Osteocyte (in vitro differentiated cells): ENCODE results near the gene TMEM41A. TPM values are rescaled to one million over a fixed set of nuclear protein-coding genes. Genes with fewer than 3 reads are reported as not detected.

Experiments
- DNase-seq: peaks from one replicate; pipeline ENCODE4 v3.0.0; 2021; ENCODE audit warnings: mixed read lengths; ENCODE audit not compliant: unreplicated experiment; ENCODE audit errors: extremely low spot score
- H3K27ac Mint-ChIP-seq: one replicate; pipeline ENCODE4 v1.8.0; 2021; ENCODE audit warnings: mild to moderate bottlenecking, mixed read lengths; ENCODE audit not compliant: unreplicated experiment
- H3K27me3 Mint-ChIP-seq: one replicate; pipeline ENCODE4 v1.8.0; 2021; ENCODE audit warnings: mixed read lengths; ENCODE audit not compliant: unreplicated experiment
- H3K36me3 Mint-ChIP-seq: one replicate; pipeline ENCODE4 v1.8.0; 2021; ENCODE audit warnings: mixed read lengths; ENCODE audit not compliant: unreplicated experiment
- H3K4me1 Mint-ChIP-seq: one replicate; pipeline ENCODE4 v1.8.0; 2021; ENCODE audit warnings: mixed read lengths; ENCODE audit not compliant: unreplicated experiment
- H3K4me3 Mint-ChIP-seq: one replicate; pipeline ENCODE4 v1.8.0; 2021; ENCODE audit warnings: mild to moderate bottlenecking, moderate library complexity, mixed read lengths; ENCODE audit not compliant: unreplicated experiment
- H3K9me3 Mint-ChIP-seq: one replicate; pipeline ENCODE4 v1.8.0; 2021; ENCODE audit warnings: mixed read lengths; ENCODE audit not compliant: unreplicated experiment
- total RNA-seq: library from RNA; stranded (reverse); gene quantifications from 2 replicates; pipeline ENCODE4 v1.2.1, GENCODE V29; 2021
- TF ChIP-seq, protein P1 (sequence below): fragments of 200-600 bp; sonication (generic); IDR thresholded peaks from 2 replicates; pipeline ENCODE4 v1.5.0; 2021; ENCODE audit warnings: antibody characterized with exemption, mild to moderate bottlenecking, moderate library complexity

Gene TMEM41A
- total RNA-seq, 1 donor from 2014 or later, result 17.5 TPM

DNA sequence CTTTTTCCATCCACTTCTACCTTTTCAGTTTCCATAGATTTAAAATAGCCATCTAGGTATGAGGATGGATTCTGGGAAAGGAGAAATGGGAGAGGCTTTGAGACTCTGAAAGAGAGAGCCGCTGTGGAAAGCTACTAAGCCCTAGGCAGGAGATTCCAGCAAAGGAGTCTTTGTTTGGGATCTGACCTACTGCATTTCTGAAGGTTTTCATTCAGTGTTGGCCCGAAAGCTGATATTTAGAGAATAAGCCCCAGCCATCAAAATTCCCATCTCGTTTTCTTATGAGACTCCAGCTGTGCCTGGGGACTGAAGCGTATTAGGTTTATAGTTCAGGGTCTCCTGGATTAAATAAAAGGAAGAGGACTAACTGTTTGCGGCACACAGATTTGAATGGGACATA is 34.1 kb upstream of the TMEM41A start:
- TF ChIP-seq, protein P1, sequence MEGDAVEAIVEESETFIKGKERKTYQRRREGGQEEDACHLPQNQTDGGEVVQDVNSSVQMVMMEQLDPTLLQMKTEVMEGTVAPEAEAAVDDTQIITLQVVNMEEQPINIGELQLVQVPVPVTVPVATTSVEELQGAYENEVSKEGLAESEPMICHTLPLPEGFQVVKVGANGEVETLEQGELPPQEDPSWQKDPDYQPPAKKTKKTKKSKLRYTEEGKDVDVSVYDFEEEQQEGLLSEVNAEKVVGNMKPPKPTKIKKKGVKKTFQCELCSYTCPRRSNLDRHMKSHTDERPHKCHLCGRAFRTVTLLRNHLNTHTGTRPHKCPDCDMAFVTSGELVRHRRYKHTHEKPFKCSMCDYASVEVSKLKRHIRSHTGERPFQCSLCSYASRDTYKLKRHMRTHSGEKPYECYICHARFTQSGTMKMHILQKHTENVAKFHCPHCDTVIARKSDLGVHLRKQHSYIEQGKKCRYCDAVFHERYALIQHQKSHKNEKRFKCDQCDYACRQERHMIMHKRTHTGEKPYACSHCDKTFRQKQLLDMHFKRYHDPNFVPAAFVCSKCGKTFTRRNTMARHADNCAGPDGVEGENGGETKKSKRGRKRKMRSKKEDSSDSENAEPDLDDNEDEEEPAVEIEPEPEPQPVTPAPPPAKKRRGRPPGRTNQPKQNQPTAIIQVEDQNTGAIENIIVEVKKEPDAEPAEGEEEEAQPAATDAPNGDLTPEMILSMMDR, result no peak
- H3K36me3 Mint-ChIP-seq, result no peaks in the 10 kb centered on the region
- no peak overlapping the region for H3K4me3 Mint-ChIP-seq
- peaks cover 5% of the 10 kb centered on the region for H3K27me3 Mint-ChIP-seq
- H3K9me3 Mint-ChIP-seq, result no peaks in the 10 kb centered on the region
- no peak for DNase-seq
- H3K4me1 Mint-ChIP-seq, result peaks cover 7% of the 10 kb centered on the region
- no peak overlapping the region for H3K27ac Mint-ChIP-seq

DNA sequence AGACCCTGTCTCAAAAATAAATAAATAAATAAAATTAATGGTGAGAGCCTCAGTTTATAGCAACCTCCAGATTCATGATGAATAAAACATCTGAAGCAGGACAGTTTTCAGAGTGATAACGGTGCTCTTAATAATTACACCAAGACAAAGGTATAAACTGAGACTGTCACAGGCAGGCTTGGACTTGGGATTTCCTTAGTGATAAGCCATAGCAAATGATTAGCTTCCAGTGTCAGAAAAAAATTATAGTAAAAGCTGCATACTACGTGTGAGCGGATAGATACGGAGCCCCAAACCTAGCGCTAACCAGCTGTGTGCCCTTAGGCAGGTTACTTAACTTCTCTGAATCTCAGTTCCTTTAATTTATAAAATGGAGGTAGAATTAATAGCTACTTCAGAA is 32.0 kb upstream of the TMEM41A start:
- Mint-ChIP-seq H3K36me3 (no peaks in the 10 kb centered on the region), H3K4me1 (no peaks in the 10 kb centered on the region), H3K27ac (no peak overlapping the region), H3K4me3 (no peak overlapping the region), H3K9me3 (no peaks in the 10 kb centered on the region), H3K27me3 (peaks cover 6% of the 10 kb centered on the region)
- TF ChIP-seq, protein P1, result no peak
- no peak for DNase-seq

DNA sequence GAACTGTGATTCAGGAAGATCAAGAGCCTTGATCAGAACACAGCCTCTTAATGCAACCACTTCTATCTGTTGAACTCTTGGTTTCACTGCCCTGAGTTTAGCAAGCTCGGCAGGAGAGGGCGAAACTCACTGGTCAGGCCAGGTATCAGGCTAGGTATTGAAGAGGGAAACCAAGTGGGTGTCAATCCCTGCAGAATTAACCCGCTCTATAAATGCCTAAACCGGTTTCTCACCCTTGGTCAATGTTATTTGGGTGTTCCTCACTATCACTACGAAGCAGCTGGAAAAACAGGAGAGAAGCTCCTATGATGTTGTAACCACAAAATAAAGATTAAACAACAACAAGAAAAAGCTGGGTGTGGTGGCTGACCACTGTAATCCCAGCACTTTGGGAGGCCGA is 29.7 kb upstream of the TMEM41A start:
- H3K27ac Mint-ChIP-seq, result no peak overlapping the region
- H3K27me3 Mint-ChIP-seq, result peaks cover 12% of the 10 kb centered on the region
- H3K9me3 Mint-ChIP-seq, result no peaks in the 10 kb centered on the region
- DNase-seq, result no peak
- no peak overlapping the region for H3K4me3 Mint-ChIP-seq
- TF ChIP-seq, protein P1, result no peak
- H3K4me1 Mint-ChIP-seq, result no peaks in the 10 kb centered on the region
- H3K36me3 Mint-ChIP-seq, result no peaks in the 10 kb centered on the region

DNA sequence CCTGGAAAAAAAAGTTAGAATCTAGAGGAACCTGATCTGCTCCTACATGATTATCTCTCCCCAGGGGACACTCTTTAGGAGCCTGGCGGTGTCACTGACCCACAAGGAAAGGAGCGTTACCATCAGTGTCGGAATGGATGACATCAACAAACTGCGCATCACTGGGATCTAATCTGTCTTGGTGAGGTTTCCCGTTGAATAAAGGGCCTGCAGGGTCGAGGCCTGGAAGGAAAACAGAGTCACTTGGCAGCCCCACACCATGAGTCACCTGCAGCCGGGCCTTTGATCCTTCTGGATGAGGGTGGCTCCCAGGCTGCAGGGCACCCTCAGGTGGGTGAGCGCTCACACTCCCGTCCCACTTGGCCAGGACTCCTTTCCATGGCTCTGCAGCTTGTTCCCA is 28.5 kb upstream of the TMEM41A start:
- H3K36me3 Mint-ChIP-seq, result no peaks in the 10 kb centered on the region
- no peak overlapping the region for H3K27ac Mint-ChIP-seq
- H3K4me1 Mint-ChIP-seq, result no peaks in the 10 kb centered on the region
- H3K4me3 Mint-ChIP-seq, result no peak overlapping the region
- no peaks in the 10 kb centered on the region for H3K9me3 Mint-ChIP-seq
- TF ChIP-seq, protein P1, result no peak
- H3K27me3 Mint-ChIP-seq, result peaks cover 14% of the 10 kb centered on the region
- no peak for DNase-seq

DNA sequence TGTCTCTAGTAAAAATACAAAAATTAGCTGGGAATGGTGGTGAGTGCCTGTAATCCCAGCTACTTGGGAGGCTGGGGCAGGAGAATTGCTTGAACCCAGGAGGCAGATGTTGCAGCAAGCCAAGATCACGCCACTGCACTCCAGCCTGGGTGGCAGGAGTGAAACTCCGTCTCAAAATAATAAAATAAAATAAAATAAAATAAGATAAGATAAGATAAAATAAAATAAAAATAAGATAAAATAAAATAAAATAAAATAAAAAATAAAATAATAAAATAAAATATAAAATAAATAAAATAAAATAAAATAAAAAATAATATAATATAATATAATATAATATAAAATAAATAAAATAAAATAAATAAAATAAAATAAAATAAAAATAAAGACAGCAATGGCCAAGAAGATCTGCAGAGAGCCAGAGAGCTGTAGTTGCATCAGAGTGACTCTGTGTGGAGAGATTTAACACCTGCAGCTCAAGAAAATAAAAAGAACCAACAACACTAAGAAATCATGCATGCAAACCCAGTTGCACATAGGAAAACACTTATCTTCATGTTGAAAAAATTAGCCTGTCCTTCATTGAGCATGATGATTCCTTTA is 27.6 kb upstream of the TMEM41A start:
- TF ChIP-seq, protein P1, result no peak
- no peak overlapping the region for H3K4me3 Mint-ChIP-seq
- no peaks in the 10 kb centered on the region for H3K9me3 Mint-ChIP-seq
- H3K27ac Mint-ChIP-seq, result no peak overlapping the region
- no peaks in the 10 kb centered on the region for H3K36me3 Mint-ChIP-seq
- H3K27me3 Mint-ChIP-seq, result peaks cover 22% of the 10 kb centered on the region
- no peak for DNase-seq
- H3K4me1 Mint-ChIP-seq, result no peaks in the 10 kb centered on the region
